Epithelial cell of esophagus (primary cell): ENCODE data around the gene CRABP2.

Source experiments
- DNase-seq: peaks from one replicate; pipeline ENCODE4 v3.0.0; 2010; ENCODE audit warnings: low read depth
- H3K4me3 ChIP-seq: 2 replicates; pipeline ENCODE4 v1.5.1; 2011; ENCODE audit warnings: mild to moderate bottlenecking, low read length, control low read depth
- CTCF ChIP-seq: IDR thresholded peaks from 2 replicates; pipeline ENCODE4 v1.5.1; 2011; ENCODE audit warnings: low read depth, mild to moderate bottlenecking, low read length, control low read depth, inconsistent platforms; ENCODE audit not compliant: insufficient read depth; ENCODE audit errors: missing control alignments

Gene CRABP2

GRCh38 chr1:156680056-156680455, 25.3 kb downstream of the CRABP2 start:
- no peak for DNase-seq
- no peak for TF ChIP-seq CTCF
- no peak overlapping the region for H3K4me3 ChIP-seq

GRCh38 chr1:156677616-156678596, 27.5 kb downstream of the CRABP2 start:
- H3K4me3 ChIP-seq: no peak overlapping the region
- peak; percentile 91 for TF ChIP-seq CTCF
- DNase-seq: peak; percentile 68

GRCh38 chr1:156676820-156677615, 28.4 kb downstream of the CRABP2 start, which contains the start of gene NES:
Gene NES, minus strand, starts transcription at chr1:156677407. Its CDS starts 143 bp downstream, at chr1:156677264.
- TF ChIP-seq CTCF: no peak
- H3K4me3 ChIP-seq: no peak within 1 kb of the TSS
- DNase-seq: no peak

- no peak for DNase-seq
- no peak overlapping the region for H3K4me3 ChIP-seq
- no peak for TF ChIP-seq CTCF
These were observed 29.1 kb downstream of the CRABP2 start for GRCh38 chr1:156676114-156676819.

GRCh38 chr1:156675210-156676113, 29.9 kb downstream of the CRABP2 start:
- H3K4me3 ChIP-seq: no peak overlapping the region
- TF ChIP-seq CTCF: no peak
- DNase-seq: no peak

- no peak for DNase-seq
- no peak overlapping the region for H3K4me3 ChIP-seq
- TF ChIP-seq CTCF: no peak
These were observed 31.8 kb downstream of the CRABP2 start for GRCh38 chr1:156673387-156674121.
